Measurements from ENCODE around the gene CNST. TPM values are rescaled to one million over a fixed set of nuclear protein-coding genes. Genes with fewer than 3 reads are reported as not detected.
A peak's percentile ranks its signal among the peaks of the same experiment; 100 is the strongest.

CNST gene
- total and polyA plus RNA-seq, 2 of the 13 experiments (the other 11 are each of a cell fraction or from before 2014, with no cell fraction given), result 6.3 to 12.4 TPM

- TF ChIP-seq ZNF407 (CRISPR knock-in tag; IDR thresholded peaks at IDR 0.05; ENCODE audit: not compliant biosample characterization) (no peak), ETV5 (CRISPR knock-in tag; IDR thresholded peaks at IDR 0.05; ENCODE audit: borderline replicate concordance) (peak; percentile 85), PAWR (CRISPR knock-in tag; IDR thresholded peaks at IDR 0.05; ENCODE audit: borderline replicate concordance) (no peak), CHD4 (IDR thresholded peaks at IDR 0.05; ENCODE audit: borderline replicate concordance, low read length) (no peak), KDM4B (CRISPR knock-in tag; IDR thresholded peaks at IDR 0.05) (no peak; the same call in 1 of the 2 replicates), NONO (IDR thresholded peaks at IDR 0.05) (no peak), NONO (CRISPR knock-in tag; conservative IDR thresholded peaks at IDR 0.05) (no peak; the same call in none of the 2 replicates), ZNF619 (CRISPR knock-in tag; IDR thresholded peaks at IDR 0.05) (no peak), GABPA (IDR thresholded peaks at IDR 0.05; ENCODE audit: low read depth, low read length) (peak; percentile 95), GABPA (CRISPR knock-in tag; IDR thresholded peaks at IDR 0.05; ENCODE audit: low read depth) (peak; percentile 98), ONECUT2 (CRISPR knock-in tag; IDR thresholded peaks at IDR 0.05) (no peak), FOXP1 (IDR thresholded peaks at IDR 0.05) (no peak), FOXP1 (CRISPR knock-in tag; IDR thresholded peaks at IDR 0.05) (no peak; the same call in 1 of the 2 replicates), MIXL1 (CRISPR knock-in tag; IDR thresholded peaks at IDR 0.05) (peak; percentile 29; the same call in 1 of the 2 replicates), ZBTB44 (CRISPR knock-in tag; IDR thresholded peaks at IDR 0.05) (no peak), ZNF367 (CRISPR knock-in tag; IDR thresholded peaks at IDR 0.05; ENCODE audit: borderline replicate concordance) (0 out of 2 replicates have a peak, but pooled peaks have one; percentile 6), LBX2 (CRISPR knock-in tag; IDR thresholded peaks at IDR 0.05; ENCODE audit: borderline replicate concordance) (peak; percentile 71; the same call in 1 of the 2 replicates), ZSCAN9 (CRISPR knock-in tag; IDR thresholded peaks at IDR 0.05; ENCODE audit: borderline replicate concordance) (peak; percentile 22), ZBTB33 (CRISPR knock-in tag; IDR thresholded peaks at IDR 0.05) (no peak; the same call in 1 of the 2 replicates)
Observed at GRCh38 chr1:246566128-246566812, at the start of gene CNST, which contains the start of gene TFB2M (continued).

Measured in HepG2 (cell line).